ENCODE results near the gene ARPC1A.

Gene ARPC1A

DNA sequence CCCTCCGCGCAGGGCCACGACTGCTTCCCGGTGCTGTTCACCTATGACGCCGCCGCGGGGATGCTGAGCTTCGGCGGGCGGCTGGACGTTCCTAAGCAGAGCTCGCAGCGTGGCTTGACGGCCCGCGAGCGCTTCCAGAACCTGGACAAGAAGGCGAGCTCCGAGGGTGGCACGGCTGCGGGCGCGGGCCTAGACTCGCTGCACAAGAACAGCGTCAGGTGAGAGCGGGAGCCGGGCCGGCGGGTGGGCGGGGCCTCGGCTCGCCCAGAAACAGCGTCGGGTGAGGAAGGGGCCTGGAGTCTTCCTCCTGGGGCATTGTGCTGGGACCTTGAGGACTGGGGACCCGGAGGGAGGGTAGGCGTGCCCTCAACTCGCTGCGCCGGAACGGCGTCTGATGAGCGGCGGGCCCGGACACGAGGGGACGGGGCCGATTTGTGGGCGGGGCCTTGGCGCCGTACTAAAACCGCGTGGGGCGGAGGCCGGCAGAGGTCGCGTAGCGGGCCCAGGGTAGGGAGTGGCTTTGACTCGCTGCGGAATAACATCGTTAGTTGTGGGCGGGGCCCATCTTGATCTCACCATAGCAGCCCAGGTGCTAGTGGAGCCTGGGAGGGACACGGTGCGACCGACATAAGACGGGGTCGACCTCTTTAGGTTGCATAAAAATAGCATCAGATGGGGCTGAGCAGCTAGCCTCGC is 67.1 kb downstream of the ARPC1A start:
- no peaks in the 10 kb centered on the region for H3K9me3 ChIP-seq (ENCODE audit: insufficient read depth, low read length)
- H3K4me3 ChIP-seq (ENCODE audit: low read length), result peak overlapping the region; percentile 49
- H3K9ac ChIP-seq (ENCODE audit: low read length), result no peak overlapping the region; the same call in 1 of the 2 replicates
- H2AFZ ChIP-seq (ENCODE audit: low read depth, low read length), result no peak overlapping the region
- H3K4me2 ChIP-seq (ENCODE audit: low read length), result peak overlapping the region; percentile 44
- no peaks in the 10 kb centered on the region for H3K27me3 ChIP-seq (ENCODE audit: low read depth, low read length)
- peaks cover 17% of the 10 kb centered on the region; the same call in 1 of the 2 replicates for H4K20me1 ChIP-seq (ENCODE audit: insufficient read depth, low read length)
- peaks cover 66% of the 10 kb centered on the region for H3K36me3 ChIP-seq (replicated peaks; ENCODE audit: low read depth, low read length)
- peaks cover 6% of the 10 kb centered on the region; the same call in 1 of the 2 replicates for H3K79me2 ChIP-seq (ENCODE audit: low read length)
- peak overlapping the region; percentile 13; the same call in 1 of the 2 replicates for H3K27ac ChIP-seq (ENCODE audit: low read length)
- H3K4me1 ChIP-seq (ENCODE audit: low read length), result peaks cover 6% of the 10 kb centered on the region; the same call in 1 of the 2 replicates
- TF ChIP-seq EZH2phosphoT487 (IDR thresholded peaks at IDR 0.05; ENCODE audit: low read depth) (no peak), CTCF (IDR thresholded peaks at IDR 0.05; ENCODE audit: low read depth, low read length) (no peak)

DNA sequence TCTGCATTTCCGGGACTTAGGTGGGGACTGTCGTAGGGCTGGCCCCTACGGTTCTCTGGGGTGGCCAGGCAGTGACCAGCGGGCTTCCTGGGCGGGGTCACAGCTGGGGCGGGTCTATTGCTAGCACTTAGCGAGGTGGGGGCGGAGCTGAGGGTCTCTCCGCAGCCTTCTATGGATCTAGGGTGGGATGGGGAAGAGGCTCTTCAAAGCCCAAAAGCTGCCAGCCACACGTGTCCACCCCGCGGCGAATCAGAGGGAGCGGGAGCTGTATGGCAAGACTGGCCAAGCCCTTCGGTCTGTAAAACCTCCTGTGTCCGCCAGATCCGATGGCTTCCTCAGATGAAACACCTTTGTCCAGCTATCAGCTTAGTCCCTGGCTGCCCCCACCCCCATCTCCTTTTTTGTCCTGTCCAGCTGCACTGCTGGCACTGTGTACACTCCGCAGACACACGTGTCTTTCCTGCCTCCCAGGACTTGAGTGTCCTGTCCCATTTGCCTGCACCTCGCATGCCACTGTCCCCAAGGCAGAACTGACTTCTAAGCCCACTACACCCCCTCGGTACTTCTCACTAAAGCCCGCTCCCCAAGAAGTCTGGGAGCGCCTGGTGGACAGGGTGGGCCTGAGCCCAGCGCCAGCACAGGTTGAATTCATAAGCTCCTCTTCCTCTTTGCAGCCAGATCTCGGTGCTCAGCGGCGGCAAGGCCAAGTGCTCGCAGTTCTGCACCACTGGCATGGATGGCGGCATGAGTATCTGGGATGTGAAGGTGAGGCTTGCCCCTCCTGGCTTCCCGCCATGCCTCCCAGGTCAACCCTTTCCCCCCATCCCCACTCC is 67.9 kb downstream of the ARPC1A start:
- Histone ChIP-seq H3K36me3 (replicated peaks; ENCODE audit: low read depth, low read length) (peaks cover 65% of the 10 kb centered on the region), H3K27ac (ENCODE audit: low read length) (no peak overlapping the region)

GRCh38 chr7:99394188-99394502 is 68.4 kb downstream of the ARPC1A start:
- Histone ChIP-seq H3K36me3 (replicated peaks; ENCODE audit: low read depth, low read length) (peaks cover 71% of the 10 kb centered on the region), H3K27me3 (ENCODE audit: low read depth, low read length) (no peaks in the 10 kb centered on the region), H3K79me2 (ENCODE audit: low read length) (peaks cover 6% of the 10 kb centered on the region; the same call in 1 of the 2 replicates), H3K4me3 (ENCODE audit: low read length) (no peak overlapping the region), H3K9me3 (ENCODE audit: insufficient read depth, low read length) (no peaks in the 10 kb centered on the region), H2AFZ (ENCODE audit: low read depth, low read length) (no peak overlapping the region), H3K4me2 (ENCODE audit: low read length) (no peak overlapping the region), H3K27ac (ENCODE audit: low read length) (no peak overlapping the region), H3K4me1 (ENCODE audit: low read length) (peaks cover 6% of the 10 kb centered on the region; the same call in 1 of the 2 replicates), H4K20me1 (ENCODE audit: insufficient read depth, low read length) (peaks cover 17% of the 10 kb centered on the region), H3K9ac (ENCODE audit: low read length) (no peak overlapping the region)
- TF ChIP-seq EZH2phosphoT487 (IDR thresholded peaks at IDR 0.05; ENCODE audit: low read depth) (no peak), CTCF (IDR thresholded peaks at IDR 0.05; ENCODE audit: low read depth, low read length) (no peak)

More for the DNA sequence above, 67.9 kb downstream of the ARPC1A start:
- Histone ChIP-seq H3K79me2 (ENCODE audit: low read length) (peaks cover 6% of the 10 kb centered on the region; the same call in 1 of the 2 replicates), H3K9me3 (ENCODE audit: insufficient read depth, low read length) (no peaks in the 10 kb centered on the region), H3K9ac (ENCODE audit: low read length) (no peak overlapping the region), H2AFZ (ENCODE audit: low read depth, low read length) (no peak overlapping the region), H3K4me1 (ENCODE audit: low read length) (peaks cover 6% of the 10 kb centered on the region; the same call in 1 of the 2 replicates), H3K27me3 (ENCODE audit: low read depth, low read length) (no peaks in the 10 kb centered on the region), H3K4me3 (ENCODE audit: low read length) (no peak overlapping the region), H4K20me1 (ENCODE audit: insufficient read depth, low read length) (peaks cover 17% of the 10 kb centered on the region; the same call in 1 of the 2 replicates), H3K4me2 (ENCODE audit: low read length) (no peak overlapping the region)
- no peak for TF ChIP-seq CTCF (IDR thresholded peaks at IDR 0.05; ENCODE audit: low read depth, low read length)
- no peak for TF ChIP-seq EZH2phosphoT487 (IDR thresholded peaks at IDR 0.05; ENCODE audit: low read depth)
